Esophagus (tissue), 2 donors: Measurements from ENCODE around the gene NUP155. TPM values are rescaled to one million over a fixed set of nuclear protein-coding genes. Genes with fewer than 3 reads are reported as not detected.
A peak's percentile ranks its signal among the peaks of the same experiment; 100 is the strongest.

ENCODE experiments used
- H3K27ac ChIP-seq, 2 donors: one replicate each; pipeline ENCODE4 v1.5.1; 2013; ENCODE audit warnings: low read depth in 2 of 2, mild to moderate bottlenecking in 2 of 2, inconsistent platforms in 1 of 2, low read length in 1 of 2, moderate library complexity in 1 of 2
- H3K27me3 ChIP-seq, 2 donors: one replicate each; pipeline ENCODE4 v1.6.1; 2013; ENCODE audit warnings: low read length in 2 of 2, control low read depth in 1 of 2, mild to moderate bottlenecking in 1 of 2; ENCODE audit not compliant: insufficient read depth in 2 of 2, control insufficient read depth in 1 of 2
- H3K36me3 ChIP-seq, 2 donors: one replicate each; pipeline ENCODE4 v1.6.1; 2013; ENCODE audit warnings: low read length in 1 of 2; ENCODE audit not compliant: control insufficient read depth in 2 of 2, insufficient read depth in 2 of 2
- H3K4me1 ChIP-seq, 2 donors: one replicate each; pipeline ENCODE4 v1.6.1; 2013; ENCODE audit warnings: low read length in 1 of 2; ENCODE audit not compliant: control insufficient read depth in 2 of 2, insufficient read depth in 2 of 2
- H3K4me3 ChIP-seq, 2 donors: one replicate each; pipeline ENCODE4 v1.5.1; 2013; ENCODE audit warnings: low read length in 2 of 2, mild to moderate bottlenecking in 2 of 2, low read depth in 1 of 2, moderate library complexity in 1 of 2
- H3K9me3 ChIP-seq, 2 donors: one replicate each; pipeline ENCODE4 v1.6.1; 2013; ENCODE audit warnings: mild to moderate bottlenecking in 2 of 2, low read depth in 1 of 2, low read length in 1 of 2, moderate library complexity in 1 of 2; ENCODE audit not compliant: control insufficient read depth in 2 of 2, insufficient read depth in 1 of 2
- WGBS, 2 donors: extraction: QIAGEN DNeasy Blood & Tissue Kit; methylation state at CpG; one replicate each; pipeline ENCODE4 v1.1.7; 2013; 5-methylcytosine and 5-hydroxymethylcytosine counted together
- polyA plus RNA-seq, 2 donors: library from polyadenylated mRNA; stranded (reverse); fragments of 200-250 nt; gene quantifications; one replicate each; pipeline ENCODE4 v1.2.3, GENCODE V29; 2013
- donor health status: healthy with polysubstance abuse.
- donor health status: Bipolar disorder and iron deficiency.

NUP155 gene
- polyA plus RNA-seq, 2 donors = 2.6 to 5.1 TPM

- Histone ChIP-seq H3K36me3 (no peaks in the 10 kb centered on the region), H3K9me3 (no peaks in the 10 kb centered on the region), H3K4me1 (peaks cover 0 to 2% of the 10 kb centered on the region in 2 donors), H3K27ac (peak within 1 kb of the TSS; percentile 55 to 90), H3K4me3 (peak within 1 kb of the TSS; percentile 78 to 94), H3K27me3 (no peaks in the 10 kb centered on the region)
- 1% methylated on average over 63 to 88 of the region's 88 CpGs for WGBS, 2 donors
Observed at GRCh38 chr5:37248970-37249814, 121.7 kb downstream of the NUP155 start, which contains the start of gene CPLANE1. Gene CPLANE1 (minus strand): TSS chr5:37249376. CDS start chr5:37247698, 1,678 bp downstream.

GRCh38 chr5:37248421-37248969 is 122.4 kb downstream of the NUP155 start:
- Histone ChIP-seq H3K27me3 (no peaks in the 10 kb centered on the region), H3K4me1 (peaks cover 0 to 2% of the 10 kb centered on the region in 2 donors), H3K36me3 (no peaks in the 10 kb centered on the region), H3K9me3 (no peaks in the 10 kb centered on the region), H3K27ac (peak overlapping the region; percentile 55 to 90), H3K4me3 (peak overlapping the region; percentile 78 to 94)
- whole genome bisulfite sequencing, 2 donors = 5 to 8% methylated on average over 19 of the region's 19 CpGs

GRCh38 chr5:37247496-37247895 is 123.4 kb downstream of the NUP155 start:
- Histone ChIP-seq H3K27ac (no peak overlapping the region), H3K4me1 (peaks cover 0 to 2% of the 10 kb centered on the region in 2 donors), H3K9me3 (no peaks in the 10 kb centered on the region), H3K27me3 (no peaks in the 10 kb centered on the region), H3K36me3 (no peaks in the 10 kb centered on the region), H3K4me3 (no peak overlapping the region)
- WGBS, 2 donors = 87 to 93% methylated on average over 4 of the region's 4 CpGs

GRCh38 chr5:37247036-37247435 is 123.9 kb downstream of the NUP155 start:
- peaks cover 0 to 2% of the 10 kb centered on the region in 2 donors for H3K4me1 ChIP-seq
- H3K27me3 ChIP-seq = no peaks in the 10 kb centered on the region
- H3K27ac ChIP-seq = no peak overlapping the region
- no peaks in the 10 kb centered on the region for H3K9me3 ChIP-seq
- H3K4me3 ChIP-seq = no peak overlapping the region
- 57 to 68% methylated on average over 1 of the region's 1 CpG for WGBS, 2 donors
- H3K36me3 ChIP-seq = no peaks in the 10 kb centered on the region

Other genes starting within 250 kb of the NUP155 start
- 1 to 10 TPM; 1.5 to 1.8 TPM for gene CPLANE1, start 121.7 kb downstream of the NUP155 start, polyA plus RNA-seq
- 10 to 100 TPM; 13.9 to 14.3 TPM for gene WDR70, start 8.2 kb upstream of the NUP155 start, polyA plus RNA-seq